ENCODE data around the gene POLG2.
"Not testable (repeated sequence)": the region's sequence is repeated elsewhere in the genome, so short reads cannot be mapped to it uniquely, and the experiment has no call there.

POLG2 gene

GRCh38 chr17:64477849-64478248 lies 19.0 kb downstream of the POLG2 start:
- Histone ChIP-seq H3K27me3 (ENCODE audit: control insufficient read depth in 1 of 2, insufficient read depth in 2 of 2, low read length in 2 of 2) (no peaks in the 10 kb centered on the region), H3K27ac (ENCODE audit: low read depth, low read length) (no peak overlapping the region), H3K9me3 (ENCODE audit: low read length) (no peaks in the 10 kb centered on the region), H3K36me3 (ENCODE audit: insufficient read depth, low read length) (peaks cover 10% of the 10 kb centered on the region), H3K4me3 (ENCODE audit: low read depth in 1 of 2, low read length in 2 of 2) (no peak overlapping the region), H3K9ac (ENCODE audit: low read length) (no peak overlapping the region), H3K4me1 (ENCODE audit: insufficient read depth, low read length) (no peaks in the 10 kb centered on the region)

- Histone ChIP-seq H3K36me3 (ENCODE audit: insufficient read depth, low read length) (no peaks in the 10 kb centered on the region), H3K9ac (ENCODE audit: low read length) (no peak overlapping the region), H3K4me3 (ENCODE audit: low read depth in 1 of 2, low read length in 2 of 2) (no peak overlapping the region), H3K27ac (ENCODE audit: low read depth, low read length) (no peak overlapping the region), H3K9me3 (ENCODE audit: low read length) (no peaks in the 10 kb centered on the region), H3K4me1 (ENCODE audit: insufficient read depth, low read length) (no peaks in the 10 kb centered on the region), H3K27me3 (ENCODE audit: control insufficient read depth in 1 of 2, insufficient read depth in 2 of 2, low read length in 2 of 2) (no peaks in the 10 kb centered on the region)
Measured at GRCh38 chr17:64472564-64472963, 24.3 kb downstream of the POLG2 start.

GRCh38 chr17:64471440-64471839 lies 25.4 kb downstream of the POLG2 start:
- Histone ChIP-seq H3K9ac (ENCODE audit: low read length) (no peak overlapping the region), H3K4me1 (ENCODE audit: insufficient read depth, low read length) (no peaks in the 10 kb centered on the region), H3K9me3 (ENCODE audit: low read length) (no peaks in the 10 kb centered on the region), H3K27ac (ENCODE audit: low read depth, low read length) (no peak overlapping the region), H3K36me3 (ENCODE audit: insufficient read depth, low read length) (no peaks in the 10 kb centered on the region), H3K4me3 (ENCODE audit: low read depth in 1 of 2, low read length in 2 of 2) (no peak overlapping the region), H3K27me3 (ENCODE audit: control insufficient read depth in 1 of 2, insufficient read depth in 2 of 2, low read length in 2 of 2) (no peaks in the 10 kb centered on the region)

GRCh38 chr17:64470625-64471024 lies 26.2 kb downstream of the POLG2 start:
- H3K4me3 ChIP-seq (ENCODE audit: low read depth in 1 of 2, low read length in 2 of 2), result no peak overlapping the region
- no peaks in the 10 kb centered on the region for H3K9me3 ChIP-seq (ENCODE audit: low read length)
- no peaks in the 10 kb centered on the region for H3K36me3 ChIP-seq (ENCODE audit: insufficient read depth, low read length)
- H3K9ac ChIP-seq (ENCODE audit: low read length), result no peak overlapping the region
- H3K27me3 ChIP-seq (ENCODE audit: control insufficient read depth in 1 of 2, insufficient read depth in 2 of 2, low read length in 2 of 2), result no peaks in the 10 kb centered on the region
- no peaks in the 10 kb centered on the region for H3K4me1 ChIP-seq (ENCODE audit: insufficient read depth, low read length)
- no peak overlapping the region for H3K27ac ChIP-seq (ENCODE audit: low read depth, low read length)

- not testable (repeated sequence) for H3K36me3 ChIP-seq (ENCODE audit: insufficient read depth, low read length); H3K4me1 ChIP-seq (ENCODE audit: insufficient read depth, low read length); H3K4me3 ChIP-seq (ENCODE audit: low read depth in 1 of 2, low read length in 2 of 2); H3K9ac ChIP-seq (ENCODE audit: low read length); H3K27me3 ChIP-seq (ENCODE audit: control insufficient read depth in 1 of 2, insufficient read depth in 2 of 2, low read length in 2 of 2); H3K27ac ChIP-seq (ENCODE audit: low read depth, low read length); H3K9me3 ChIP-seq (ENCODE audit: low read length)
Measured at GRCh38 chr17:64466834-64467233, 30.0 kb downstream of the POLG2 start.

GRCh38 chr17:64466019-64466735 lies 30.7 kb downstream of the POLG2 start:
- Histone ChIP-seq H3K9ac (ENCODE audit: low read length) (no peak overlapping the region), H3K36me3 (ENCODE audit: insufficient read depth, low read length) (no peaks in the 10 kb centered on the region), H3K9me3 (ENCODE audit: low read length) (no peaks in the 10 kb centered on the region), H3K27ac (ENCODE audit: low read depth, low read length) (no peak overlapping the region), H3K4me3 (ENCODE audit: low read depth in 1 of 2, low read length in 2 of 2) (no peak overlapping the region), H3K4me1 (ENCODE audit: insufficient read depth, low read length) (no peaks in the 10 kb centered on the region), H3K27me3 (ENCODE audit: control insufficient read depth in 1 of 2, insufficient read depth in 2 of 2, low read length in 2 of 2) (no peaks in the 10 kb centered on the region)

GRCh38 chr17:64461788-64462187 lies 35.1 kb downstream of the POLG2 start:
- Histone ChIP-seq H3K4me1 (ENCODE audit: insufficient read depth, low read length) (no peaks in the 10 kb centered on the region), H3K36me3 (ENCODE audit: insufficient read depth, low read length) (no peaks in the 10 kb centered on the region), H3K9ac (ENCODE audit: low read length) (no peak overlapping the region), H3K27ac (ENCODE audit: low read depth, low read length) (no peak overlapping the region), H3K27me3 (ENCODE audit: control insufficient read depth in 1 of 2, insufficient read depth in 2 of 2, low read length in 2 of 2) (no peaks in the 10 kb centered on the region), H3K4me3 (ENCODE audit: low read depth in 1 of 2, low read length in 2 of 2) (no peak overlapping the region), H3K9me3 (ENCODE audit: low read length) (no peaks in the 10 kb centered on the region)

- Histone ChIP-seq H3K4me3 (ENCODE audit: low read depth in 1 of 2, low read length in 2 of 2) (no peak overlapping the region), H3K27ac (ENCODE audit: low read depth, low read length) (no peak overlapping the region), H3K27me3 (ENCODE audit: control insufficient read depth in 1 of 2, insufficient read depth in 2 of 2, low read length in 2 of 2) (no peaks in the 10 kb centered on the region), H3K36me3 (ENCODE audit: insufficient read depth, low read length) (no peaks in the 10 kb centered on the region), H3K9ac (ENCODE audit: low read length) (no peak overlapping the region), H3K4me1 (ENCODE audit: insufficient read depth, low read length) (no peaks in the 10 kb centered on the region), H3K9me3 (ENCODE audit: low read length) (no peaks in the 10 kb centered on the region)
Measured at GRCh38 chr17:64460955-64461354, 35.9 kb downstream of the POLG2 start.

GRCh38 chr17:64459818-64460217 lies 37.0 kb downstream of the POLG2 start:
- not testable (repeated sequence) for H3K27ac ChIP-seq (ENCODE audit: low read depth, low read length); H3K9ac ChIP-seq (ENCODE audit: low read length); H3K4me3 ChIP-seq (ENCODE audit: low read depth in 1 of 2, low read length in 2 of 2); H3K27me3 ChIP-seq (ENCODE audit: control insufficient read depth in 1 of 2, insufficient read depth in 2 of 2, low read length in 2 of 2); H3K9me3 ChIP-seq (ENCODE audit: low read length); H3K36me3 ChIP-seq (ENCODE audit: insufficient read depth, low read length); H3K4me1 ChIP-seq (ENCODE audit: insufficient read depth, low read length)

GRCh38 chr17:64459284-64459747 lies 37.5 kb downstream of the POLG2 start:
- Histone ChIP-seq H3K4me3 (ENCODE audit: low read depth in 1 of 2, low read length in 2 of 2) (no peak overlapping the region), H3K36me3 (ENCODE audit: insufficient read depth, low read length) (no peaks in the 10 kb centered on the region), H3K4me1 (ENCODE audit: insufficient read depth, low read length) (no peaks in the 10 kb centered on the region), H3K9ac (ENCODE audit: low read length) (no peak overlapping the region), H3K27me3 (ENCODE audit: control insufficient read depth in 1 of 2, insufficient read depth in 2 of 2, low read length in 2 of 2) (no peaks in the 10 kb centered on the region), H3K9me3 (ENCODE audit: low read length) (no peaks in the 10 kb centered on the region), H3K27ac (ENCODE audit: low read depth, low read length) (no peak overlapping the region)

GRCh38 chr17:64458756-64459155 lies 38.1 kb downstream of the POLG2 start:
- Histone ChIP-seq H3K36me3 (ENCODE audit: insufficient read depth, low read length) (no peaks in the 10 kb centered on the region), H3K9me3 (ENCODE audit: low read length) (no peaks in the 10 kb centered on the region), H3K27ac (ENCODE audit: low read depth, low read length) (no peak overlapping the region), H3K4me1 (ENCODE audit: insufficient read depth, low read length) (no peaks in the 10 kb centered on the region), H3K27me3 (ENCODE audit: control insufficient read depth in 1 of 2, insufficient read depth in 2 of 2, low read length in 2 of 2) (no peaks in the 10 kb centered on the region), H3K4me3 (ENCODE audit: low read depth in 1 of 2, low read length in 2 of 2) (no peak overlapping the region), H3K9ac (ENCODE audit: low read length) (no peak overlapping the region)

- H3K27me3 ChIP-seq (ENCODE audit: control insufficient read depth in 1 of 2, insufficient read depth in 2 of 2, low read length in 2 of 2), result no peaks in the 10 kb centered on the region
- H3K9me3 ChIP-seq (ENCODE audit: low read length), result no peaks in the 10 kb centered on the region
- no peak overlapping the region for H3K27ac ChIP-seq (ENCODE audit: low read depth, low read length)
- no peak overlapping the region for H3K9ac ChIP-seq (ENCODE audit: low read length)
- H3K4me1 ChIP-seq (ENCODE audit: insufficient read depth, low read length), result no peaks in the 10 kb centered on the region
- H3K36me3 ChIP-seq (ENCODE audit: insufficient read depth, low read length), result no peaks in the 10 kb centered on the region
- no peak overlapping the region for H3K4me3 ChIP-seq (ENCODE audit: low read depth in 1 of 2, low read length in 2 of 2)
Measured at GRCh38 chr17:64457156-64457555, 39.7 kb downstream of the POLG2 start.

Measured in muscle layer of colon (tissue), 2 donors.